Measurements from ENCODE around the gene CACNA1G.

The CACNA1G gene

GRCh38 chr17:50568659-50569058 is 8.1 kb downstream of the CACNA1G start:
- no peak for DNase-seq (ENCODE audit: low read depth)

GRCh38 chr17:50569592-50569991 is 9.1 kb downstream of the CACNA1G start:
- no peak for DNase-seq (ENCODE audit: low read depth)

GRCh38 chr17:50570032-50570431 is 9.5 kb downstream of the CACNA1G start:
- no peak for DNase-seq (ENCODE audit: low read depth)

GRCh38 chr17:50570528-50570927 is 10.0 kb downstream of the CACNA1G start:
- no peak for DNase-seq (ENCODE audit: low read depth)

- no peak for DNase-seq (ENCODE audit: low read depth)
These were observed 11.2 kb downstream of the CACNA1G start for GRCh38 chr17:50571681-50572080.

- no peak for DNase-seq (ENCODE audit: low read depth)
These were observed 12.0 kb downstream of the CACNA1G start for GRCh38 chr17:50572541-50572940.

- no peak for DNase-seq (ENCODE audit: low read depth)
These were observed 13.5 kb downstream of the CACNA1G start for GRCh38 chr17:50573866-50574611.

GRCh38 chr17:50575581-50576210 is 15.2 kb downstream of the CACNA1G start:
- no peak for DNase-seq (ENCODE audit: low read depth)

GRCh38 chr17:50576864-50577263 is 16.3 kb downstream of the CACNA1G start:
- DNase-seq (ENCODE audit: low read depth): no peak

GRCh38 chr17:50577451-50577954 is 17.0 kb downstream of the CACNA1G start:
- no peak for DNase-seq (ENCODE audit: low read depth)

- DNase-seq (ENCODE audit: low read depth): no peak
These were observed 17.7 kb downstream of the CACNA1G start for GRCh38 chr17:50578173-50578572.

- DNase-seq (ENCODE audit: low read depth): no peak
These were observed 18.9 kb downstream of the CACNA1G start for GRCh38 chr17:50579399-50579798.

- DNase-seq (ENCODE audit: low read depth): no peak
These were observed 20.1 kb downstream of the CACNA1G start for GRCh38 chr17:50580646-50581045.

- no peak for DNase-seq (ENCODE audit: low read depth)
These were observed 20.8 kb downstream of the CACNA1G start for GRCh38 chr17:50581316-50581715.

GRCh38 chr17:50582741-50583140 is 22.2 kb downstream of the CACNA1G start:
- no peak for DNase-seq (ENCODE audit: low read depth)

GRCh38 chr17:50583641-50584040 is 23.1 kb downstream of the CACNA1G start:
- DNase-seq (ENCODE audit: low read depth): no peak

- DNase-seq (ENCODE audit: low read depth): no peak
These were observed 23.6 kb downstream of the CACNA1G start for GRCh38 chr17:50584116-50584515.

GRCh38 chr17:50584749-50585148 is 24.2 kb downstream of the CACNA1G start:
- DNase-seq (ENCODE audit: low read depth): no peak

GRCh38 chr17:50585346-50585745 is 24.8 kb downstream of the CACNA1G start:
- DNase-seq (ENCODE audit: low read depth): no peak

- DNase-seq (ENCODE audit: low read depth): no peak
These were observed 25.4 kb downstream of the CACNA1G start for GRCh38 chr17:50585891-50586290.

GRCh38 chr17:50586421-50587247 is 26.1 kb downstream of the CACNA1G start:
- no peak for DNase-seq (ENCODE audit: low read depth)

- no peak for DNase-seq (ENCODE audit: low read depth)
These were observed 27.1 kb downstream of the CACNA1G start for GRCh38 chr17:50587571-50587970.

Data from activated T-cell treated with anti-CD3 and anti-CD28 coated beads for 48 hours (primary cell).